Stimulated activated CD4-positive, alpha-beta T cell treated with anti-CD3 and anti-CD28 coated beads, Interleukin-1b, Interleukin-23, amount 100 ng/mL, for 24 hours (primary cell): ENCODE data around the gene CXCR5.

Experiments used
- DNase-seq, 4 experiments: peaks; one replicate each; pipeline ENCODE4 v3.0.0-alpha.2; 2020; ENCODE audit warnings: low read depth in 4 of 4, low spot score in 1 of 4

CXCR5 gene

GRCh38 chr11:118927554-118928100 is 43.9 kb downstream of the CXCR5 start:
- no peak for DNase-seq

GRCh38 chr11:118928101-118928869 is 44.6 kb downstream of the CXCR5 start:
- peak in 3 of 4 experiments; percentile 87 to 96 (median 90) for DNase-seq

DNA sequence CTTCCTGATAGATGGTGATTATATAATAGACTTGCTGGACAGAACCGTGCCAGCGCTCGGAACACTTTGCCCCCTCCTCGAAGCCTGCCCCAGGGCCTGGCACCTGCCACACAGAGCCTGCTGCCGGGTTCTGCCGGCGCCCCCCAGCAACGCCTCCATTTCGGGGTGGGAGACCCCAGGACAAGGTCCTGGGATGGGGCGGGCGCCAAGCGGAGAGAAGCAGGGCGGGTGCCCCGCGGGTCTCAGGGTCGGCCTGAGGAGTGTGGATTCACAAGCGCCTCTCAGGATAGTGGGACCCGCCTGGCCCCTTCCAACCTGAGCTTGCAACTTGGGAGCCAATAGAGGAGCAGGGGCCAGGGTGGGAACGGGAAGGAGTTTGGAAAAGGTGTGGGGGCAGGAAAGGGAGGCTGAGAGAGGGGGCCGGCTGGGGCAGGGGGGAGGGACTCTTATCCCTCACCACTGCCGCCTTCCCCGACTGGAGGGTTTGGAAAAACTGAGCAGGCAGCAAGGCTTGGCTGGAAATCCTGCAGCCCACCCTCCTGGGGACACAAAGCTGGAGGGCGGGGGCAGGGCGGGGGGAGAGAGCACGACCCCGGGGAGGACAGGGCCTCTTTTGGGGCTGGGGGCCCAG is 45.3 kb downstream of the CXCR5 start:
- DNase-seq: no peak

DNA sequence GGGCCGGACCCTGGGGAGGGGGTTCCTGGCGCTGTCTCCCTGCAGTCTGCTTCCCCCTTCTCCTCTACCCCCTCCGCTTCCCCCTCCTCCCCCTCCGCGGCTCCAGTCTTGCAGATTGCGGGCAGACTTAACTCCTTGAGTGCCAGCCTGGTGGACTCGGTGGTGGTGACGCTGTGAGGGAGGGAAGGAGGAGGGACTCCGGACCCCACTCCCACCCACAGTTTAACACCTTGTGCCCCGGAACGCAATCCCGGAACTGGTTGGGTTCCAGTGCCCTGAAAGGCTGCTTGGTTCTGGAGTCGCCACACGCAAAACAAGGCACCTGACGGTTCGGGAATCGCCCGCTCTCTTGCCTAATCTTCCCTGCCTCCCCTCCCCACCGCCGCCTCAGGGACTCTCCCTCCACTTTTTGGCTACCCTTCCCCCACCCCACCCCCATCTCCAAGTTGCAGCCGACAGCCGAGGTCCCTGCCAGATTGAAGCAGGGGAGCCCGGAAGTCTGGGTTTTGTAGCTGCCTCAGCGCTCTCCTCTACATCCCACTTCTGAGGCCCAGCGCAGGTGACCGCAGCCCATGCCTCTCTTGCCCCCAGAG is 45.9 kb downstream of the CXCR5 start:
- DNase-seq: peak in 2 of 4 experiments; percentile 61 to 71

DNA sequence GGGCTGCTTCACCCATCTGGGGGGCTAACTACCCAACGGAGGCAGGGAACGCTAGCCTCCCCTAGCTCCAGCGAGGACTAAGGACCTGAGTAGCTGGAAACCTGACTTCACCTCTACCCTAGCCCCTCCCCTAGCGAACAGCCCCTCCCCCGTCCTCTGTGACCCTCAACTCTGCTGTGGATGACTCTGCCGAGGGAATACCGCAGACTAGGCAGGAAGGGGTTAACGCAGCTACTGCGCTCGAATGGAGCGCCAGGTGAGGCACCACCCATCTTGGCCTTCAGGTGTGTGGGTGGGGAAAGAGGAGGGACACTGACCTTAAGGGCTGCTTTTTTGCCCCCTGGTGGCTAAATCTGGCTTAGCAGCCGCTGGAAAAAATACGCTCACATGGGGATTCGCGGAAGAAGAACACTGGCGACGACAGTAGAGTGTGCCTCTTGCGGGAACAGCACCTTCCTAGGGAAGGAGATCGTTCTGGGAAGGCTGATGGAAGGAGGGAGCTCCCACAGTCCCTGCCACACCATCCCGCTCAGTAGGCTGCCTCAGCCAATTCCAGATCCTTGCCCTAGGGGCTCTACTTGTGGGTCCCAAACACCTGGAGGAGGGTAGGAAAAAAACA is 46.5 kb downstream of the CXCR5 start:
- peak in 3 of 4 experiments; percentile 71 to 84 (median 79) for DNase-seq

DNA sequence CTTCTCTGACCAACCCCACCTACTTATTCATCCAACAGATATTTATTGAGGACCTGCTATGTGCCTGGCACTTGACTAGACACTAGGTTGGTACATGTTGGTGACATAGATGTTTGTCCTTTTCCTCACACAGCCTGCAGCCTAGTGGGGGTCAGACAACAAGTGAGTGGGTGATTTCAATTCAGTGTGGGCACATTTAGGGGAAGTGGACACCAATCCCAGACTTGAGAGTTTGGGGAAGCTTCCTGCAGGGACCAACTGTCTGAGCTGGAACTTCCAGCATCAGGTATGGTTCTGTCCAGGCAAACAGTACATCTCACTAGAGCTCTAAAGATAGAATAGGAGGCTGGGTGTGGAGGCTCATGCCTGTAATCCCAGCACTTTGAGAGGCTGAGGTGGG is 47.9 kb downstream of the CXCR5 start:
- DNase-seq: no peak

DNA sequence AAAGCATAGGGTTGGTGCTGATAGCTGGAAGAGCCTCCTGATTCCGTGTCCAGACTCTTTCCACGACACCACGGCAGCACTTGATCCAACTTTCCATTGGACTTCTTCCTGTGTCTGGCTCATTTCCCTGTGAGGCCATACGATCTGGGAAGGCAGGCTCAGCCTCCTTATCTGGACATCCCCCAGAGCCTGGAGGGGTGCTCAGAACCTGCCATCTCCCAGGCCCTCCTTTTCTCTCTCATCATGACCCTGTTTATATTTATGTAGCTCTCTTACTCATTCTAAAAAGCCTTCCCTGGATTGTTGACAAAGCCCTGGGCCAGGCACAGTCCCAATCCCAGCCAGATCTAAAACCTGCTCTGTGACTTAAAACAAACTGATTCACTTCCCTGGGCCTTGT is 49.8 kb downstream of the CXCR5 start:
- no peak for DNase-seq

- DNase-seq: no peak
Measured at GRCh38 chr11:118935376-118935775, 51.7 kb downstream of the CXCR5 start.

DNA sequence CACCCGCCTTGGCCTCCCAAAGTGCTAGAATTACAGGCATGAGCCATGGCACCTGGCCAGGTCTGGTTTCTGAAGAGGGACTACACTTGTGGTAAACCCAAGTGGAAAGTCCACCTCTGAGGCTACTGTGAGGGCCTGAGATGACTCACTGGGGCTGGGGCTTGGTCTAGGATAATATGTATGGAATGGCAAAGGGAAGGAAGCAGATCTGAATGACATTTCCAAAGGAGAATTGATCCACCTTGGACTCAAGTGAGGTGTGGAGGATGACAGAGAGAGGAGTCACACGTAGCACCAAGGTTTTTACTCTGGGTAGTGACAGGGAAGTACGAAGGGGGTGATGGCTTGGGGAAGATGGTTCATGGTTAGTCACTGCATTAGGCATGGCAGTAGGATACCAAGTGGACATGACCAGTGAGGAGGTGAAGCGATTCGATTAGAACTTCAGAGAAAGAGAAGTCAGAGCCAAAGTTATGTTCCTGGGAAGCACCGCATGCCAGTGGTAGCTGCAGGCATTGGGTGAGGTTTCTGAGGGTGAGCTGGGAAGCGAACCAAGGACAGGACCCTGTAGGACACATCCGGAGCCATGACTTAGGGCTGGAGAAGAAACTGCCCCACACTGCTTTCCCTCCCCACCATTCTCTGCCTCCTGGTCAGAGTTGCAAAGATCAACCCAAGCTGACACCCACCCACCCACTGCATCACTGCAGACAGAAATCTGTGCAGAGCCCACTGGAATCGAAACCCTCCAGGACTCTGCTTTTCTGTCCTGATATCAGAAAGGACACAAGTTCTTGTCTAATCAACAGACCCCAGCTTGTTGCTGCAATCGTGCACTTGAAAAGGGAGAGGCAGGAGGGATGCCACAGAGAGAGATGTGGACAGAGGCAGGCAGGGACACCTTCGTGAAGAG is 55.1 kb downstream of the CXCR5 start:
- DNase-seq: no peak

GRCh38 chr11:118939404-118939915 is 55.8 kb downstream of the CXCR5 start:
- DNase-seq: no peak

DNA sequence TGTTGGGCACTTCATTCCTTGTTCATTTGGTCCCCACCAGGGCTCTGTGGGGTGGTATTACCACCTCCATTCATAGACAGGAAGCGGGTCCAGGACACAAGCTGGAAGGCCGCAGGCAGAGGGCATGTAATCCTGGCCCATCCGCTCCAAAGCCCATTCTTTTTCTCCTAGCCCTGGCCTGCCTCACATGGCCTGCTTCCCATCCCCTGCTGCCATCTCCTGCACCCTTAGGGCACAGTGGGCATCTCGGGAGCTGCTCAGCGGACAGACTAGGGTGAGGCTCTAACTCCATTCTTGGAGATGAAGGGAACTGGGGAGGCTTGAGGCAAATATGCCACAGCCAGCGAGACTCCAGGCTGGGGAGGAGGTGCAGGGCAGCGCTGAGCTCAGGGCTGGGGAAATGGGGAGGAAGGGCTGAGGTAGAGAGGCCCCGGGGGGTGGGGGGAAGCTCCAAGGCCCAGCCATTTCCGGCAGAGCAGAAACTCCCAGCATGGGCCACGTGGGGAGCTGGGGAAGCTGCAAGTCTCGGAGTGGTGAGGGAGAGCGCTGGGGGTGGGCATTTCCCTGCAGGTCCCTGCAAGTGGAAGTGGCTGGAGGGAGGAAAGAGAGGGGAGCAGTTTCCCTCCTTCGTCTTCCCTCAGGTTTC is 56.4 kb downstream of the CXCR5 start:
- DNase-seq: peak in 2 of 4 experiments; percentile 61 to 66

DNA sequence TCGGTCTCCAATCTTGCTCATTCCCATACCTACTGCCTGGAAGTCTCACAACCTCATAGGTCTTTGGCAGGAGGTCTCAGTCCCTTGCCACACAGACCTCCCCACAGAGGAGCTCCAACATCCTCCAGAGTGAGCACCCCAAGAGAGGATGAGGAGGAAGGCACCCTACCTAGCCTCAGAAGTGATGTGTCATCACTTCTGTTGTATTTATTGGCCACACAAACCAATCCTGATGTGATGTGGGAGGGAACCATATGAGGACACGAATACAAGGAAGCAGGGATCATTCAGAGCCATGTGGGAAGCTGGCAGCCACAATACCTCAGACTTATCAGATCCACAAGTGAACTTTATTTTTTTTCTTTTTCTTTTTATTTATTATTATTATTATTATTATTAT is 63.4 kb downstream of the CXCR5 start:
- DNase-seq: no peak
